Chondrocyte (in vitro differentiated cells): ENCODE results near the gene GKAP1. TPM values are rescaled to one million over a fixed set of nuclear protein-coding genes. Genes with fewer than 3 reads are reported as not detected.

Experiments used
- DNase-seq: peaks from one replicate; pipeline ENCODE4 v3.0.0; 2021; ENCODE audit warnings: mixed read lengths, low spot score
- H3K27ac Mint-ChIP-seq: one replicate; pipeline ENCODE4 v1.8.0; 2021; ENCODE audit warnings: mild to moderate bottlenecking, moderate library complexity, mixed read lengths; ENCODE audit not compliant: unreplicated experiment
- H3K27me3 Mint-ChIP-seq: 2 replicates; pipeline ENCODE4 v1.8.0; 2021; ENCODE audit warnings: low read depth, mixed read lengths
- H3K36me3 Mint-ChIP-seq: 2 replicates; pipeline ENCODE4 v1.8.0; 2021; ENCODE audit warnings: low read depth, mixed read lengths
- H3K4me1 Mint-ChIP-seq: 2 replicates; pipeline ENCODE4 v1.8.0; 2021; ENCODE audit warnings: low read depth, mild to moderate bottlenecking, mixed read lengths
- H3K4me3 Mint-ChIP-seq: one replicate; pipeline ENCODE4 v1.8.0; 2021; ENCODE audit warnings: mild to moderate bottlenecking, moderate library complexity, mixed read lengths; ENCODE audit not compliant: unreplicated experiment
- H3K9me3 Mint-ChIP-seq: 2 replicates; pipeline ENCODE4 v1.8.0; 2021; ENCODE audit warnings: low read depth, mixed read lengths
- CTCF ChIP-seq: fragments of 200-600 bp; sonication (generic); IDR thresholded peaks from 2 replicates; pipeline ENCODE4 v1.5.0; 2021; ENCODE audit warnings: antibody characterized with exemption, mild to moderate bottlenecking, moderate library complexity
- total RNA-seq: library from RNA; stranded (reverse); gene quantifications from 3 replicates; pipeline ENCODE4 v1.2.1, GENCODE V29; 2021

Gene GKAP1
- total RNA-seq, 1 donor from 2014 or later = 2.6 TPM

DNA sequence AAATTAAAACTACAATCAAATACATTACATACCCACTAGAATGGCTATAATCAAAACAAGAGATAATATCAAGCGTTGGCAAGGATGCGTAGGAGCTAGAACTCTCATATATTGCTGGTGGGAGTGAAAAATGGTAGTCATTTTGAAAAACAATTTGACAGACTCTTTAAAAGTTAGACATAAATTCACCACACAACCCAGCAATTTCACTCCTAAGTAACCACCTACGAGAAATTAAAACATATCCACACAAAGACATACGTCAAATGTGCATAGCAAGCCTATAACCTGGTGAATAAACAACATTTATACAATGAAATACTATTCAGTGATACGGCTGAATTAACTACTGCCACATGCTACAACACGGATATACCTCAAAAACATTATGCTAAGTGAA is 44.7 kb downstream of the GKAP1 start:
- TF ChIP-seq CTCF = no peak
- Mint-ChIP-seq H3K4me3 (no peak overlapping the region), H3K9me3 (peaks cover 4% of the 10 kb centered on the region), H3K27me3 (no peaks in the 10 kb centered on the region), H3K36me3 (no peaks in the 10 kb centered on the region), H3K27ac (no peak overlapping the region), H3K4me1 (no peaks in the 10 kb centered on the region)
- DNase-seq = no peak

- Mint-ChIP-seq H3K4me3 (no peak overlapping the region), H3K36me3 (peaks cover 5% of the 10 kb centered on the region), H3K27me3 (no peaks in the 10 kb centered on the region), H3K27ac (no peak overlapping the region), H3K4me1 (no peaks in the 10 kb centered on the region), H3K9me3 (peaks cover 18% of the 10 kb centered on the region)
- TF ChIP-seq CTCF = no peak
- no peak for DNase-seq
These were observed 52.2 kb downstream of the GKAP1 start for GRCh38 chr9:83765376-83765775.

DNA sequence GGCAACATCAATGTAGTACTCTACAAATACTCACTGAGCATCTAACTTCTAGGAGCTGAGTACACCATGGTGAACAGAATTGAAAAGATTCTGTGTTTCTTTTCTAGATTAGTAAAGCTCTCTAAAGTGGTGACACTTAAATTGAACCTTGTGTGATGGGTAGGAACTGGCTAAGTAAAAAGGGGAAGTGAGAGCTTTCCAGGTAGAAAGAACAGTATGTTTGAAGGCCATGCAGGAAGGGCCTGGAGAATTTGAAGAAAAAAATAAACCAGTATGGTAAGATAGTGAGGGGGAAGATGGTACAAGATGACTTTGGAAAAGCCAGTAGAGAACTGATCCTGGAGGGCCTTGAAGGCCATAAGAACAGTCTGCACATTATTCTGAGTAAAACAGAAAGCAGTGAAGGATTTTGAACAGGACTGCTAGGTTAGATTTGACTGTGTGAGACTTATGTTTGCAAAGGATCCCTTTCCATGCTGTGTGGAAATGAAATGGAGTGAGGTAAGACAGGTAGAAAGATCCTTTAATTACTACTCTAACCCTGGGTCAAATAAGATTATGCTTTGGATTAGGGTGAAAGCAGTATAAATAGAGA is 63.1 kb downstream of the GKAP1 start:
- Mint-ChIP-seq H3K27me3 (no peaks in the 10 kb centered on the region), H3K9me3 (no peaks in the 10 kb centered on the region), H3K4me1 (no peaks in the 10 kb centered on the region), H3K4me3 (no peak overlapping the region), H3K27ac (no peak overlapping the region), H3K36me3 (peaks cover 3% of the 10 kb centered on the region)
- no peak for TF ChIP-seq CTCF
- no peak for DNase-seq

DNA sequence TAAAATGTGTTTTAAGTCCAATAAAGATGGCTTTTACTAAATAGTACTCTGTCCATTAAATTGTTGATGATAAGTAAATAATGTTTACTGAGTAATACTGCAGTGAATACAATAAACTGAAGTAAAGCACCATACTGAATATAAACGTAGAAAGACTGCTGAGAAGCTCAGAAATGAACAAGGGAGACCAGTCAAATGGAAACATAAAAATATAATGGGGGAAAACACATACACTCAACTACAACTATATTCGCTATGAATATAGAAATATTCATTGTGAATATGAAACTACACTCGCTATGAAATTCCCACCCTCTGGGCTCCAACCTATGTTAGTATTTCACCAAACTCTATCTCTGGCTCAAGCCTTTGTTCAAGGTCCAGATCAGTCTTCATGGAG is 67.9 kb downstream of the GKAP1 start:
- no peaks in the 10 kb centered on the region for H3K9me3 Mint-ChIP-seq
- DNase-seq = no peak
- no peak overlapping the region for H3K4me3 Mint-ChIP-seq
- H3K36me3 Mint-ChIP-seq = peaks cover 3% of the 10 kb centered on the region
- no peaks in the 10 kb centered on the region for H3K4me1 Mint-ChIP-seq
- no peak overlapping the region for H3K27ac Mint-ChIP-seq
- no peak for TF ChIP-seq CTCF
- H3K27me3 Mint-ChIP-seq = no peaks in the 10 kb centered on the region

DNA sequence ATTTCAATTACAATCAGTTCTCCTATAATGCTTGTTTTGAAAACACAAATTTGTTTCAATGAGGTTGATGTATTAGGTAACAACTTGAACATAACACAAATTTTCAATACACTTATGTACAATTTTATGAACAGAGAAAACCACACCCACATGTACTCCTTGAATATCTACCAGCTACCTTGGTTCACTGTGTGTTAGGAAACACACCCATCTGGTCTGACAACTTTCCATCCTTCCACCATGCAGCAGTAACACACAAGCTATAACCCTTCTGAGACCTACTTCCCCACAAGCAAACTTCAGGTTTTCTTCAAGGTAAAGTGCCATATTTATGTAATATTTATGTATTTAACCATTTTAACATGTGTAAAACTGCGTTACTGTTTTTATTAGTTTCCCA is 73.4 kb downstream of the GKAP1 start:
- Mint-ChIP-seq H3K36me3 (no peaks in the 10 kb centered on the region), H3K4me3 (no peak overlapping the region), H3K4me1 (no peaks in the 10 kb centered on the region), H3K9me3 (no peaks in the 10 kb centered on the region), H3K27me3 (no peaks in the 10 kb centered on the region), H3K27ac (no peak overlapping the region)
- no peak for TF ChIP-seq CTCF
- no peak for DNase-seq
